Neural cell (in vitro differentiated cells): ENCODE data around the gene NECAB3.

Experiments
- CTCF ChIP-seq: fragments of 450-650 bp; IDR thresholded peaks from 2 replicates; pipeline ENCODE4 v1.5.1; 2014; ENCODE audit warnings: antibody characterized with exemption, mild to moderate bottlenecking, moderate library complexity; ENCODE audit not compliant: poor library complexity, severe bottlenecking
- EP300 ChIP-seq: fragments of 450-650 bp; conservative IDR thresholded peaks from 2 replicates; pipeline ENCODE4 v1.6.1; 2014; ENCODE audit warnings: antibody characterized with exemption, mild to moderate bottlenecking, moderate library complexity; ENCODE audit not compliant: poor library complexity, severe bottlenecking
- EZH2 ChIP-seq: fragments of 200-600, 300-800 bp; shearing (Covaris generic), sonication (generic); IDR thresholded peaks from 2 replicates; pipeline ENCODE4 v1.6.1; 2014; ENCODE audit warnings: antibody characterized with exemption, low read length, borderline replicate concordance, mild to moderate bottlenecking; ENCODE audit not compliant: insufficient read depth, poor library complexity, severe bottlenecking
- POLR2AphosphoS5 ChIP-seq: IDR thresholded peaks from 2 replicates; pipeline ENCODE4 v1.6.1; 2012
- RAD21 ChIP-seq: fragments of 450-650 bp; conservative IDR thresholded peaks from 2 replicates; pipeline ENCODE4 v1.6.1; 2014; ENCODE audit warnings: antibody characterized with exemption, mild to moderate bottlenecking, moderate library complexity
- REST ChIP-seq: IDR thresholded peaks from 2 replicates; pipeline ENCODE4 v1.6.1; 2012; ENCODE audit warnings: borderline replicate concordance
- TAF1 ChIP-seq: IDR thresholded peaks from 2 replicates; pipeline ENCODE4 v1.6.1; 2012; ENCODE audit warnings: low read depth

- TF ChIP-seq CTCF, result no peak
- TF ChIP-seq EZH2, result no peak
- no peak for TF ChIP-seq POLR2AphosphoS5
- TF ChIP-seq TAF1, result no peak
- no peak for TF ChIP-seq EP300
- no peak for TF ChIP-seq RAD21
- no peak for TF ChIP-seq REST
Measured at GRCh38 chr20:33681288-33681687, 7.1 kb upstream of the NECAB3 start.
